ENCODE data around the gene SIPA1L3. TPM values are rescaled to one million over a fixed set of nuclear protein-coding genes. Genes with fewer than 3 reads are reported as not detected.

Gene SIPA1L3
- total and polyA plus RNA-seq, 2 experiments from 2014 or later: 15.7 to 54.1 TPM

- H3K4me1 ChIP-seq (ENCODE audit: insufficient read depth): peaks cover 17% of the 10 kb centered on the region
- H4K20me1 ChIP-seq (replicated peaks; ENCODE audit: insufficient read depth): no peaks in the 10 kb centered on the region; the same call in 1 of the 2 replicates
- DNase-seq (ENCODE audit: low spot score): no peak
- Mint-ChIP-seq H3K27ac (no peak overlapping the region), H3K4me1 (peaks cover 34% of the 10 kb centered on the region), H3K36me3 (ENCODE audit: low read depth) (peaks cover 8% of the 10 kb centered on the region), H3K27me3 (ENCODE audit: insufficient read depth, low read depth, poor library complexity) (peaks cover 6% of the 10 kb centered on the region), H3K4me3 (no peak overlapping the region), H3K9me3 (peaks cover 3% of the 10 kb centered on the region; the same call in 1 of the 3 replicates)
- no peak overlapping the region for H2AFZ ChIP-seq
- no peak for ATAC-seq
- no peaks in the 10 kb centered on the region for H3K27me3 ChIP-seq (ENCODE audit: insufficient read depth)
- H3K27ac ChIP-seq (ENCODE audit: low read depth): no peak overlapping the region
- no peaks in the 10 kb centered on the region for H3F3A ChIP-seq (replicated peaks; ENCODE audit: low read depth)
- no peak overlapping the region for H3K4me2 ChIP-seq
- 0 out of 2 replicates have a peak, but pooled peaks cover 5% of the 10 kb centered on the region for H3K9me2 ChIP-seq (ENCODE audit: insufficient read depth)
- H3K4me3 ChIP-seq: no peak overlapping the region
- TF ChIP-seq ZNF462 (CRISPR knock-in tag; IDR thresholded peaks at IDR 0.05): no peak
- TF ChIP-seq EZH2 (IDR thresholded peaks at IDR 0.05; ENCODE audit: low read depth, unreplicated experiment): no peak
- TF ChIP-seq JUNB (IDR thresholded peaks at IDR 0.05; ENCODE audit: unreplicated experiment): no peak
- no peak for TF ChIP-seq CTCF (conservative IDR thresholded peaks at IDR 0.05; ENCODE audit: low read depth in 2 of 2)
- TF ChIP-seq POLR2AphosphoS5 (IDR thresholded peaks at IDR 0.05; ENCODE audit: low read depth): no peak
- TF ChIP-seq ZNF114 (CRISPR knock-in tag; IDR thresholded peaks at IDR 0.05): no peak
- TF ChIP-seq STAT1 (IDR thresholded peaks at IDR 0.05; ENCODE audit: unreplicated experiment): no peak
- TF ChIP-seq CREB1 (CRISPR knock-in tag; IDR thresholded peaks at IDR 0.05; ENCODE audit: low read depth): no peak
- TF ChIP-seq ETS1 (IDR thresholded peaks at IDR 0.05): no peak
- TF ChIP-seq REST (IDR thresholded peaks at IDR 0.05; ENCODE audit: unreplicated experiment): no peak
- TF ChIP-seq NANOG (IDR thresholded peaks at IDR 0.05; ENCODE audit: borderline replicate concordance): no peak
- no peak for TF ChIP-seq EZH2phosphoT487 (IDR thresholded peaks at IDR 0.05; ENCODE audit: unreplicated experiment)
- TF ChIP-seq ZNF331 (CRISPR knock-in tag; IDR thresholded peaks at IDR 0.05; ENCODE audit: low read depth): no peak
- H3K79me2 ChIP-seq (replicated peaks; ENCODE audit: insufficient read depth): peaks cover 45% of the 10 kb centered on the region
- no peaks in the 10 kb centered on the region for H3K36me3 ChIP-seq (ENCODE audit: insufficient read depth)
These were observed 88.3 kb downstream of the SIPA1L3 start for GRCh38 chr19:37995346-37995745.

All from GM23338 (cell line).